H1 (cell line): ENCODE results near the gene RNF31.

Source experiments
- HDAC2 ChIP-seq, 2 experiments: fragments of 300-600 bp in 1 of 2; sonication (generic) in 1 of 2; IDR thresholded peaks; 2 replicates each; pipeline ENCODE4 v1.6.1; 2011 to 2012; ENCODE audit warnings: low read depth in 2 of 2, low read length in 2 of 2, mild to moderate bottlenecking in 2 of 2, moderate library complexity in 2 of 2, borderline replicate concordance in 1 of 2, inconsistent platforms in 1 of 2
- MAFK ChIP-seq: IDR thresholded peaks from 2 replicates; pipeline ENCODE4 v1.6.1; 2012; ENCODE audit warnings: low read depth, mild to moderate bottlenecking, improper control_type of control experiment, low read length
- RAD21 ChIP-seq, 2 experiments: IDR thresholded peaks in 1 of 2; conservative IDR thresholded peaks in 1 of 2; 2 replicates each; pipeline ENCODE4 v1.6.1; 2011; ENCODE audit warnings: low read depth in 2 of 2, low read length in 2 of 2, improper control_type of control experiment in 1 of 2, inconsistent platforms in 1 of 2, mild to moderate bottlenecking in 1 of 2, moderate library complexity in 1 of 2

GRCh38 chr14:24172871-24173281 is 25.6 kb downstream of the RNF31 start:
- no peak for TF ChIP-seq HDAC2 (IDR thresholded peaks at IDR 0.05; ENCODE audit: borderline replicate concordance in 1 of 2, low read depth in 2 of 2, low read length in 2 of 2)
- no peak for TF ChIP-seq RAD21 (IDR thresholded peaks at IDR 0.05 in 1 of 2, conservative IDR thresholded peaks at IDR 0.05 in 1 of 2; ENCODE audit: low read depth in 2 of 2, low read length in 2 of 2)
- TF ChIP-seq MAFK, result no peak
